Amniotic stem cell (primary cell): ENCODE data around the gene NLRP9.
"Not testable (repeated sequence)": the region's sequence is repeated elsewhere in the genome, so short reads cannot be mapped to it uniquely, and the experiment has no call there.

Experiments used
- DNase-seq: peaks from one replicate; lab custom pipeline; 2025; lab: John Stamatoyannopoulos, UW

The NLRP9 gene

GRCh38 chr19:55738302-55738701 lies at the start of gene NLRP9:
Gene NLRP9 (minus strand): TSS chr19:55738402. CDS start chr19:55738374, 28 bp downstream.
- no peak for DNase-seq

GRCh38 chr19:55781112-55781511 lies 42.9 kb upstream of the NLRP9 start:
- no peak for DNase-seq

- DNase-seq = no peak
Measured at GRCh38 chr19:55778331-55778730, 40.1 kb upstream of the NLRP9 start.

DNA sequence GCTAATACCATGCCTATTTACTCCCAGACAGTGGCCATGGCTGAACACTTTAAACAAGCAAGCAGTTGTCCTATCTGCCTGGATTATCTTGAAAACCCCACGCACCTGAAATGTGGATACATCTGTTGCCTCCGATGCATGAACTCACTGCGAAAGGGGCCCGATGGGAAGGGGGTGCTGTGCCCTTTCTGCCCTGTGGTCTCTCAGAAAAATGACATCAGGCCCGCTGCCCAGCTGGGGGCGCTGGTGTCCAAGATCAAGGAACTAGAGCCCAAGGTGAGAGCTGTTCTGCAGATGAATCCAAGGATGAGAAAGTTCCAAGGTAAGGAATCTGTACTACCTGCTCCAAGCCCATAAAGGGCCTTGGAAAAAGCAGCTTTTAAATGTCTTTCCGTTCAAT lies 39.3 kb upstream of the NLRP9 start:
- DNase-seq = no peak

DNA sequence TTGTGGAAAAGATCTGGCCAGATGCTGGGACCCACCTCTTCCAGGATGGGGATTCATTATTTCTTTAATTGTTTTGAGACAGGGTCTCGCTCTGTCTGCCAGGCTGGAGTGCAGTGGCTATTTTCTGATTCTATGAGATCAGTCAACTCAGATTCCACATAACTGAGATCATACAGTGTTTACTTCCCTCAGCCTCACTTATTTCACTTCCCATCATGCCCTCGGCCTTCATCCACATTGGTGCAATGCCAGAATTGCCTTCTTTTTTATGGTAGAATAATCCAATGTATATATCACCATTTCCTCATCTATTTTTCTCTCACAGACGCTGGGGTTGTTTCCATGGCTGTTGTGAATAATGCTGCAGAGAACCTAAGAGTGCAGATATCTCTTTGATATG lies 31.4 kb upstream of the NLRP9 start:
- DNase-seq = not testable (repeated sequence)

DNA sequence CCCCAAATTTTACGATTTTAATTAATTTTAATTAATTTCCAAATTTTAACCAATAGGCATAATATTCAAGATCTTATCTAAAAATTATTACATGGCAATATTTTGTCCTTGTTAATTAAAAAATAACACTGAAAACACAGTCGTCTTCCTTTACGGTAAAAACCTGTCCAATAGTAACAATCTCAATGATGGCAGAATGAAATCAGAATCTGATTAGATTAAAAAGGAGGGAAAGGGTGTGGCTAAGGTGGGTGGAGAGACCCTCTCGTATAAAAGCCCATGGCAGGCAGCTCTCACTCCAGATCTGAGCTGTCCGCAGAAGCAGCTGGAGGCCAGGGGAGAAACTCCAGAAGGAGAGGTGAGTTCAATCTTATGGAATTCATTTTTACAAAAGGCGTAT lies 30.6 kb upstream of the NLRP9 start, which contains the start of gene RFPL4AL1:
Gene RFPL4AL1, plus strand, starts transcription at position 301 of the 400 bp plus-strand sequence. CDS start 2,687 bp downstream, outside the sequence.
- not testable (repeated sequence) for DNase-seq

DNA sequence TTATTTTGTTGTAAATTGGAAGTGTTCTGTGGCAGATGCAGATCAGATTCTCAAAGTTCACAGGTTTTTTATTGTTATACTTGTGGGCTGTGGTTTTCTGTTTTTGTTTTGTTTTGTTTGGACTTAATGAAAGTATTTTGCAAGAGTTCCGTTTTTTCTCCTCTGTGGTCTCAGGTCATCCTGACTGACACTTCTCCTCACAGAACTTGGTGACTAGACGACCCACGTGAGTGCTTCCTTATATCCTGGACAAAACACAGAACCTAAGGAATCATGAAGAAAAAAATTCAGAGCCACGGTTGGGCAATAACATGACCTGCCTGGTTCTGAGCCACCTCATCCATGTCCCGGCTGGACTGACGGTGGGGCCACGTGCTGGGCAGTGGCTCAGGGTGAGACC lies 28.3 kb upstream of the NLRP9 start:
- DNase-seq = no peak

DNA sequence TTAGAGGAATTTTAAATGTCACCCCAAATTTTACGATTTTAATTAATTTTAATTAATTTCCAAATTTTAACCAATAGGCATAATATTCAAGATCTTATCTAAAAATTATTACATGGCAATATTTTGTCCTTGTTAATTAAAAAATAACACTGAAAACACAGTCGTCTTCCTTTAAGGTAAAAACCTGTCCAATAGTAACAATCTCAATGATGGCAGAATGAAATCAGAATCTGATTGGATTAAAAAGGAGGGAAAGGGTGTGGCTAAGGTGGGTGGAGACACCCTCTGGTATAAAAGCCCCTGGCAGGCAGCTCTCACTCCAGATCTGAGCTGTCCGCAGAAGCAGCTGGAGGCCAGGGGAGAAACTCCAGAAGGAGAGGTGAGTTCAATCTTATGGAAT lies 20.6 kb upstream of the NLRP9 start, which contains the start of gene RFPL4A:
Gene RFPL4A, plus strand, starts transcription at position 301 of the 400 bp plus-strand sequence. CDS start 2,704 bp downstream, outside the sequence.
- DNase-seq = not testable (repeated sequence)

DNA sequence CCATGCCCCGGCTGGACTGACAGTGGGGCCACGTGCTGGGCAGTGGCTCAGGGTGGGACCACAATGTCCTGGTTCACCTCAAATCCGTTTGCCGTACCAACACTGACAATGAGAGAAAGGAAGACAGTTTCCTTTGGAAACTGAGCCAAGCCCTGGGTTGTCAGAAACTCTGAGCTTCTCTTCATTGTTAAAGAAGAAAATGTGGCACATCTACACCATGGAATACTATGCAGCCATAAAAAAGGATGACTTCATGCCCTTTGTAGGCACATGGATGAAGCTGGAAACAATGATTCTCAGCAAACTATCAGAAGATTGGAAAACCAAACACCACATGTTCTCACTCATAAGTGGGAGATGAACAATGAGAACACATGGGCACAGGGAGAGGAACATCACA lies 18.6 kb upstream of the NLRP9 start:
- not testable (repeated sequence) for DNase-seq

- DNase-seq = no peak
Measured at GRCh38 chr19:55753401-55753800, 15.2 kb upstream of the NLRP9 start.

- no peak for DNase-seq
Measured at GRCh38 chr19:55750715-55751114, 12.5 kb upstream of the NLRP9 start.

DNA sequence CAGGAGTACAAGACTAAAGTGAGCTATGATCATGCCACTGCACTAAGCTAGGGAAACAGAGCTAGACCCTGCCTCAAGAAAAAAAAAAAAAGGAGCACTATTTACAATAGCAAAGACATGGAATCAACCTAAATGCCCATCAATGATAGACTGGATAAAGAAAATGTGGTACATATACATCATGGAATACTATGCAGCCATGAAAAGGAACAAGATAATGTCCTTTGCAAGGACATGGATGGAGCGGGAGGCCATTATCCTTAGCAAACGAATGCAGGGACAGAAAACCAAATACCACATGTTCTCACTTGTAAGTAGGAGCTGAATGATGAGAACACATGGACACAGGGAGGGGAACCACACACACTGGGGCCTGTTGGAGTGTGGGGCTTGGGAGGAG lies 7.8 kb downstream of the NLRP9 start:
- not testable (repeated sequence) for DNase-seq

DNA sequence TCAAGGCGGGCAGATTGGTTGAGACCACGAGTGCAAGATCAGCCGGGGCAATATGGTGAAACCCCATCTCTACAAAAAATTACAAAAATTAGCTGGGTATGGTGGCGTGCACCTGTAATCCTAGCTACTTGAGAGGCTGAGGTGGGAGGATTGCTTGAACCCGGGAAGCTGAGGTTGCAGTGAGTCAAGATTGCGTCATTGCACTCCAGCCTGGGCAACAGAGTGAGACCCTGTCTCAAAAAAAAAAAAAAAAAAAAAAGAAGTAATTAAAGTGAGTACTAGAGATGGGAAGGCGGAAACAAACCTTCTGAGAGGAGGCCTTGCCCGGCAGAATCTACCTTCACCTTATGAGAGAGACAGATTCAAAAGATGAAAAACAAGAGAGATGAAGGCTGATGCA lies 14.7 kb downstream of the NLRP9 start:
- no peak for DNase-seq

DNA sequence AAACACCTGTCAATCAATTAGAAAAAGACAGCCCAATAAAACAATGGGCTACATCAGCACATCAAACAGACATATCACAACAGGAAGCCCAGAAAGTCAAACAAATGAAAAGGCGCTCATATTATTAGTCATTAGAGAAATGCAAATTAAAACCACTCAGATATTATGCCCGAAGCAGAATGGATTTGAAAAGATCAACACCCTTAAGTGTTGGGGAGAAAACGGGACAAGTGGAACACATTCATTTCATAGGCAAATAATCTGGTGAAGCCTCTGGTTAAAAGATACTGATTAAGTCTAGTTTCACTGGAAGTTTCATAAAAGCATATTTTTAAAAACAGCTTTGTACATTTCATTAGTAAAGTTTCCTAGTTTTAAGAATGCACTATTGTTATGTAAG lies 17.4 kb downstream of the NLRP9 start:
- no peak for DNase-seq

GRCh38 chr19:55720214-55720746 lies 17.9 kb downstream of the NLRP9 start:
- DNase-seq = no peak

- not testable (repeated sequence) for DNase-seq
Measured at GRCh38 chr19:55717879-55718711, 20.1 kb downstream of the NLRP9 start.

- no peak for DNase-seq
Measured at GRCh38 chr19:55717251-55717650, 21.0 kb downstream of the NLRP9 start.

GRCh38 chr19:55716531-55716930 lies 21.7 kb downstream of the NLRP9 start:
- DNase-seq = no peak

DNA sequence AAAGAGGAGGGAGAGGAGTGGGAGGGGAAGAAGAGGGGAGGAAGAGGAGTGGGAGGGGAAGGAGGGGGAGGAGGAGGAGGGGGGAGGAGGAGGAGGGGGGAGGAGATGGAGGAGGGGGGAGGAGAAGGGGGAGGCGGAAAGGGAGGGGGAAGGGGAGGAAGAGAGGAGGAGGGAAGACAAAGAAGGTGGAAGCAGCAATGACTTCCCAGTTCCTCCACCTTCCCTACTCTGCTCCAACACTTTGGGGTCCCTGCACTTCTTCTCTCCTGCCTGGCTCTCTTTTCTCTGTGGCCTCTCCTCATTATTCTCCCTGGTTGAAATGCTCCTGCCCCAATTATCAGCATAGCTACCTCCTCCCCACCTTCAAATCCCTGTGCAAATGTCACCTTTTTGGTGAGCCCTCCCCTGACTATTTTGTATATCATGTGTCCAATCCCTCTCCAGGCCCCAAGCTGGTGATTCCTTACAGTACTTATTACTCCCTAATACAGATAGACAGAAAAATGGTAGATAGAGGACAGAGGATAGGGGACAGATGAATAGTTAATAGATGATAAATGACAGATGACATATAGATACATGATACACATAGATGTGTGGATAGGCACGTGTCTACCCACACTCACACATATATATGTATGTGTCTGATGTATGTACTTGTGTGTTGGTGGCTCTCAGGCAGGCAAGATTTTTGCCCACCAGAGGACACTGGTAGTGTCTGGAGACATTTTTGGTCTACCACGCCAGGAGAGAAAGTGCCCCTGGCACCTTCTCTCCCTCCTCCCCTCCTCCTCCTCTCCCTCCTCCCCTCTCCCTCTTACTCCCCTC lies 25.2 kb downstream of the NLRP9 start:
- DNase-seq = no peak

- no peak for DNase-seq
Measured at GRCh38 chr19:55711719-55712118, 26.5 kb downstream of the NLRP9 start.

- DNase-seq = no peak
Measured at GRCh38 chr19:55705972-55706371, 32.2 kb downstream of the NLRP9 start.

DNA sequence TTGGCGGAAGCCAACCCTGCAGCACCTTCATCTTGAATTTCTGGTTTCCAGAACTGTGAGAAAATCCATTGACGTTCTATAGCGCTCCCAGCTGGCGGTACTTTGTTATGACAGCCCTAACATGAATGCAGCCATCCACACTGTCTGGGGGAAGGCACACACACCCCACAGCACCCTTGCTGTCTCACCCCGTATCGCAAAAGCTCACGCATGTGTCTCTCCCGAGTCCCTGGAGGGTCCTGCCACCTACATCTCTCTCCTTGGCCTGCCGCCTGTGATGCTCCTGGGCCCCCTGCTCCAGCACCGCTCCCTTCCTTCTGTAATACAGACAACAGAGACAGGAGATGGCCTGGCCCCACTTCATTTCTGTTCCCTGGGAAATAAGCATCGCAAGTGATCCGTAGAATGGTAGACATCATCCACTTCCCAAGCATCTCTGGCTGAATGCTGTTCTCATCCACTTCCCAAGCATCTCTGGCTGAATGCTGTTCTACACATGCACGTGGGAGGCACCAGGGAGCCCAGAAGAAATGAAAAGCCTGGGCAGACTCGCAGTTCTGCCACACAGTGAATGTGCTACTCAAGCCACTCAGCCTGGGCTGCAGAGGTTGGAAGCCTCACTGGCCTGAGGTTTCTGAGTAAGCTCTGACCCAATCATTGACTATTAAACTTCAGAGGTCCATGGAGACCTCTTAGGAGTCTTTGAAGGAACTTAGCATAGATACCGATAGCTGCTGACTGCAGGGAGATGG lies 33.5 kb downstream of the NLRP9 start:
- DNase-seq = no peak
